ENCODE results near the gene QRSL1.
"Not testable (repeated sequence)": the region's sequence is repeated elsewhere in the genome, so short reads cannot be mapped to it uniquely, and the experiment has no call there.

QRSL1 gene

GRCh38 chr6:106671651-106672050 is 42.3 kb downstream of the QRSL1 start:
- DNase-seq (ENCODE audit: extremely low spot score, insufficient read length, low read depth) (no peak), FAIRE-seq (no peak)

GRCh38 chr6:106674541-106675229 is 45.3 kb downstream of the QRSL1 start:
- no peak for DNase-seq (ENCODE audit: extremely low spot score, insufficient read length, low read depth)
- FAIRE-seq = peak; percentile 64

GRCh38 chr6:106677282-106677681 is 47.9 kb downstream of the QRSL1 start:
- DNase-seq (ENCODE audit: extremely low spot score, insufficient read length, low read depth) (no peak), FAIRE-seq (no peak)

GRCh38 chr6:106684011-106684410 is 54.6 kb downstream of the QRSL1 start:
- FAIRE-seq (no peak), DNase-seq (ENCODE audit: extremely low spot score, insufficient read length, low read depth) (no peak)

GRCh38 chr6:106685833-106686232 is 56.5 kb downstream of the QRSL1 start:
- FAIRE-seq = no peak

GRCh38 chr6:106688177-106688951 is 59.0 kb downstream of the QRSL1 start:
- FAIRE-seq (peak; percentile 68), DNase-seq (ENCODE audit: extremely low spot score, insufficient read length, low read depth) (no peak)

More at GRCh38 chr6:106685833-106686232, 56.5 kb downstream of the QRSL1 start:
- no peak for DNase-seq (ENCODE audit: extremely low spot score, insufficient read length, low read depth)

GRCh38 chr6:106692112-106692818 is 62.9 kb downstream of the QRSL1 start:
- no peak for DNase-seq (ENCODE audit: extremely low spot score, insufficient read length, low read depth)
- peak; percentile 31 for FAIRE-seq

GRCh38 chr6:106692819-106693208 is 63.4 kb downstream of the QRSL1 start:
- FAIRE-seq = no peak
- DNase-seq (ENCODE audit: extremely low spot score, insufficient read length, low read depth) = no peak

- no peak for FAIRE-seq
Observed at GRCh38 chr6:106693418-106693817, 64.0 kb downstream of the QRSL1 start.

GRCh38 chr6:106694343-106694742 is 65.0 kb downstream of the QRSL1 start:
- FAIRE-seq = no peak
- no peak for DNase-seq (ENCODE audit: extremely low spot score, insufficient read length, low read depth)

More at GRCh38 chr6:106693418-106693817, 64.0 kb downstream of the QRSL1 start:
- no peak for DNase-seq (ENCODE audit: extremely low spot score, insufficient read length, low read depth)

- FAIRE-seq (no peak), DNase-seq (ENCODE audit: extremely low spot score, insufficient read length, low read depth) (no peak)
Observed at GRCh38 chr6:106700581-106700980, 71.2 kb downstream of the QRSL1 start.

- not testable (repeated sequence) for DNase-seq (ENCODE audit: extremely low spot score, insufficient read length, low read depth); FAIRE-seq
Observed at GRCh38 chr6:106701201-106701600, 71.8 kb downstream of the QRSL1 start.

- DNase-seq (ENCODE audit: extremely low spot score, insufficient read length, low read depth) (no peak), FAIRE-seq (no peak)
Observed at GRCh38 chr6:106702046-106702445, 72.7 kb downstream of the QRSL1 start.

- peak; percentile 98 for FAIRE-seq
Observed at GRCh38 chr6:106702451-106703110, 73.2 kb downstream of the QRSL1 start.

GRCh38 chr6:106704327-106704726 is 74.9 kb downstream of the QRSL1 start:
- FAIRE-seq (no peak), DNase-seq (ENCODE audit: extremely low spot score, insufficient read length, low read depth) (no peak)

More at GRCh38 chr6:106702451-106703110, 73.2 kb downstream of the QRSL1 start:
- DNase-seq (ENCODE audit: extremely low spot score, insufficient read length, low read depth) = peak; percentile 63

- FAIRE-seq = no peak
- DNase-seq (ENCODE audit: extremely low spot score, insufficient read length, low read depth) = no peak
Observed at GRCh38 chr6:106705156-106705555, 75.8 kb downstream of the QRSL1 start.

- FAIRE-seq = no peak
- DNase-seq (ENCODE audit: extremely low spot score, insufficient read length, low read depth) = no peak
Observed at GRCh38 chr6:106710580-106710979, 81.2 kb downstream of the QRSL1 start.

GRCh38 chr6:106714281-106714680 is 84.9 kb downstream of the QRSL1 start:
- DNase-seq (ENCODE audit: extremely low spot score, insufficient read length, low read depth) (no peak), FAIRE-seq (no peak)

- FAIRE-seq = peak; percentile 55
- DNase-seq (ENCODE audit: extremely low spot score, insufficient read length, low read depth) = no peak
Observed at GRCh38 chr6:106715922-106716321, 86.5 kb downstream of the QRSL1 start.

- DNase-seq (ENCODE audit: extremely low spot score, insufficient read length, low read depth) (no peak), FAIRE-seq (no peak)
Observed at GRCh38 chr6:106716966-106717365, 87.6 kb downstream of the QRSL1 start.

All from GM18507 (cell line).